NCI-H1436 treated with DMSO at 0.1 percent for 48 hours (cell line): ENCODE measurements around the gene PROSER3.
A peak's percentile ranks its signal among the peaks of the same experiment; 100 is the strongest.

Experiments
- DNase-seq: peaks from one replicate; lab custom pipeline; 2025; lab: John Stamatoyannopoulos, UW

The PROSER3 gene

DNA sequence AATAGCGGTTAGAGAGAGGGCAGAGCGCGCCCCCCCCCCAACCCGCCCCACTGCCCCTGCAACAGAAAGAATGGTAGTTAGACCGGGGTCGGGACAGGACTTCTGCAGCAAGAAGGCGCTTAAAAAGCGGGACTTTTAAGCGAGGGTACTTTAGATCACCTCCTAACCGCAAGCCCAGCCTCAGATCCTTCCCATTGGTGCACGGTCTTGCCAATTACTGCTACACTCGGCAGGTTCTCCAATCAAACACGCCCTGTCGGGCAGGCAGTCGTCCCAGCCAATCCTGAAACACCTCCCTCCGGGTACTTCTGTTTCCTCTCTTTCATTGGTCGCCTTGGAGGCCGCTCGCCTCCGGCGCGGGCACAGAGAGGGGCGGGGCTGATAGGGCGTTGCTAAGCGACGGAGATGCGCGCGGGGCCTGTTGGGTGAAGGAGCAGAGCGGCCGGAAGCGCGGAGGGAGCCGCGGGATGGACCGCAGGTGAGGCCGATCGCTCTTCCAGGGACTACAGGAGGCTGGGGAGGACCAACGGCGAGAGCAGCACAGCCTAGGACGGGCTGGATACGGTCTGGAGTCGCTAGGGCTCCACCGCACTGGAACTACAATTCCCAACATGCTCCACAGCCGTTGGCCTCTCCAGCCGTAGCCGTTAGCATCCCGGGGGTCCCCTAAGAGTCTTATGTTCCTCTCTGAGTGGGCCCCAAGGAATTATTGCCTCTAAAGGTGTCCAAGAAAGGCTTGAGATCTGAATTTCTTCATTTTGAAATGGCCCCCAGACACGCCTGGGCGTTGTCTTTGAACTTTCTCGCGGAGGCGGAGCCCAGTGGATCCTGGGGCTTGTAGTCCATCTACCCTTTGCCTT, at the start of gene PROSER3:
PROSER3 (plus strand) TSS at position 428 of the 860 bp plus-strand sequence; CDS start at position 468, 40 bp downstream.
- peak; percentile 98 for DNase-seq

DNA sequence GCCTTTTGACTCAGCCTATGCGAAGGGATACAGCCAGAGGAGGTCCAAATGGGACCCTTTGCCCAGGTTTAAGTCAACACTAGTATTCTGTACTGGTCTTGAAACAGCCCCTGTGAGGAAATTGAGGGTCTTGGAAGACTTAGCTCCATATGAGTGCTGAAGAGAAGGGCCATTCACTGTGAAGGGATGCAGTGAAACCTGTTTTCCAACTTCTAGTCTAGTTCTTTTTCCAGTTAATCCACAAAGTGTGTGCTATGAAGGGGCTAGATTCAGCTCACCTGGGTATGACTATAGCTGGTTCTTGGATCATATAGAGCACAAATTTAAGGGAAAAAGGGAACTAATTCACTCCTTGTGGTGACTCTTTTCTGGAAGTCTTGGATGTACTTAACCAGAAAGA, 49.6 kb upstream of the PROSER3 start:
- no peak for DNase-seq

DNA sequence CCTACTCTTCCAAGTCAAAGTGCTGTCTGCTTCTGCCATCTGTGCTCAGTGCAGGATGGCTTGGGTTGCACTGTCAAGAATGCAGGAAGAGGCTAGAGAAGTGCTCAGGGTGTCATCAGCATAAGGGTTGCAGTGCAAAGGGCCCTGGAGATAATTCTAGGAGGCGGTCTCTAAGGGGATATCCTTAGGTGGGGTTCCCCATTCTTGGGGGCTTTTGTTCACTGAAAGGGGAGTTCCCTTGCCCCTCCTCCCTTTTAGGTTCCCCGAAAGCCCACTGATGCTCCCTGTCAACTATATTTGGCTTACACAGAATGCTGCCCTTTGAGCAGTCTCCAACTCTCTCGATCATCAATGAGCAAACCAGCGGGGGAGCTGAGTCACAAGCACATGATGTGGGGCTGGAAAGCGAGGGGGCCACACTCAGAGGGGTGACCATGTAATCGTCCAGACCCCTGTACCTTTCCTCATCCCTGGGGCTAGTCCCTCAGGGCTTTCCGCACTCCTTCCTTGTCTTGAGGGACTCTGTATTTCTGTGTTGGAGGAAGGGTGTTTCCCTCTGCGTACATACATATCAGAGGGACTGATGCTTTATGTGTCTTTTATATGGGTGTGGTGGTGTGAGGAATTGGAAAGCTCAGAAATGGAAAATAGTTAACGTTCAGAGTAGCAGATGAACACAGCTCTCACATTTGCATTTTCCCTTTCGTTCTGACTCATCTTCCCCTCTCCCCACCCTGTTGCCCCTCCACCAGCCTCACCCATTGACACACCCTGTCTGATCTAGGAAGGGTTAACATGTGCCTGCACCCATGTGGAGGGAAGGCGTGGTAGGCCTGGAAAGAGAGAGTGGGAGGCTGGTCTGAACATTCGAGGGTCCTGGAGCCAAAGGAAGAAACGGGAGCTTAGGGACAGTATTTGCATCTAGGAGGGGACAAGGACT, 46.9 kb upstream of the PROSER3 start:
- no peak for DNase-seq

DNA sequence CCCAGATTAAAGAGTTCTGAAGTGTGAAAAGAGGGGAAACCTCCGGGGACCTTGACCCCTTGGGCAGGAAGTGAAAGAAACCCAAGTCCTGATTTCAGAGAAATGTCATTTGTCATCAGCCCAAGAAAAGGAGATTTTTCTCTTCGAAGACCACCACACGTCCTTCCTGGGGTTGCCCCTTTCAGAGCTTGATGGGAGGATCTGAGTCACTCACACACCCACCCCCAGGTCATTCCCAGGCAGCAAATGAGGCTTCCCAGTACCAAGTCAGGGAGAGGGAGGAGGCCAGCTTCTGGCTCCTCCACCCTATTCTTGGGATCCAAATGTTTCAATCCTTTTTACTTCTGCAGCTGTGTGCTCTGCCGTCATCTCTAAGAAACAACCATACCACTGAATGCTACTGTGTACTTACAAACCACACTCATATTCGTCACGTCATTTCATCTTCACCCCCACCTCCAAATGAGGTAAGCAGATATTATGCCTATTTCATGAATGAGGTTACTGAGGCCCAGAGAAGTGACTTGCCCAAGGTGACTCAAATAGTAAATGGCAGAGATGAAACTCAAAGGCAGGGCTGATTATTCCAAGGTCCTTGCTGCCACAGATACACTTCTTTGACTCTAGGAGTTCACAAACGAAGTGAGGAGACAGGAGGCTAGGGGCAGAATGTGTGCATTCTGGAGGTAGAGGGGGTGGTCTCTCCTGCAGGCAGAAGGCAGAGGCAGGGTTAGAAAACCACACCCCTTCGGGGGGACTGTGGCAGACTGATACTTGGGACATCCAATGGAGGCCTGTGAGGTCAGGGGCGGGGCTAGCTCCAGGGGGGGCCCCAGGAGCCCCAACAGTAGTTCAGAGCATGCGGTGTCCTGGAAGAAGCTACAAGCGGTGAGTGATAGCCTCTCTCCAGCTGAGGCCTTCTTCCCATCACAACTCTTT, 45.1 kb upstream of the PROSER3 start:
- DNase-seq, result no peak

DNA sequence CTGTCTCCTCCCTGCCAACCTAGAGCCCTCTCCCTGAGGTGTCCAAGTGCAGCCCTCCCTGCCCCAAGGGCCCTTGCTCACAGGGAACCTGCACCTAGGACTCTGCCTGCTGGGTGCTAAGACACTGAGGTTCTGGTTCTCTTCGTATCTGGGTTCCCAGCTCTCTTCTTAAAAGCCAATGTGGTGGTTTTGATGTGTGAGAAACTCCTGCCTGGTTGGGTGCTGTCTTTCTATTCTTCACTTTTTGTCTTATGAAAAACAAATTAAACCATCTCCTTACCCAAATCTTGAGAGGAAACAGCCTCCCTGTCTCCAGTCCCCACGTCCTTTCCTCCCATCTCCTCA, 44.5 kb upstream of the PROSER3 start:
- DNase-seq, result no peak

DNA sequence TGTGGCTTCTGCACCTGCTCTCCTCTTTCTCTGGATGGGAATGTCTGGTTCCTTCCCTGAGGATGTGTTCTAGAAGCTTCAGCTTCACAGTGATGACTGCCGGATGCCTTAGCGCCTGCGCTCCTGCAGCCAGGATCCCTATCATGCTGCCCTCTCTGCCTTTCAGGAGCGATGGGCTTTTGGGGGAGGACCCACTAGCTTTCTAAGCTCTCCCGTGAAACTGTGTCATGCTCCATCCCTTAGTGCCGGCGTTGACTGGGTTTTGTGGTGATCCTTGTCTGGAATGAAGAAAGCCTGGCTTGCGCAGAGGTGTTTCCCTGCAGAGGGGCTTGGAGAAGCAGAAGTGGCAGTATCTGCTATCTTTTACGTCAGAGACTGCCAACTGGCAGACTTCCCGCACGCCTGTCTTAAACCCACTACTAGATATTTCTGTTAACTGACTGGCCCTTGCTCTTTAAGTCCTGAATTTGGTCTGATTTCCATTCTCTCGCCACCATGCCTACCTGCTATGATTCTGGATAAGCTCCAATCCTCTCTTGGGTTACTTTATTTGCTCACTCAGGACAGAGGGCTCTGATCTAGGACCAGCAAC, 44.0 kb upstream of the PROSER3 start:
- no peak for DNase-seq

DNA sequence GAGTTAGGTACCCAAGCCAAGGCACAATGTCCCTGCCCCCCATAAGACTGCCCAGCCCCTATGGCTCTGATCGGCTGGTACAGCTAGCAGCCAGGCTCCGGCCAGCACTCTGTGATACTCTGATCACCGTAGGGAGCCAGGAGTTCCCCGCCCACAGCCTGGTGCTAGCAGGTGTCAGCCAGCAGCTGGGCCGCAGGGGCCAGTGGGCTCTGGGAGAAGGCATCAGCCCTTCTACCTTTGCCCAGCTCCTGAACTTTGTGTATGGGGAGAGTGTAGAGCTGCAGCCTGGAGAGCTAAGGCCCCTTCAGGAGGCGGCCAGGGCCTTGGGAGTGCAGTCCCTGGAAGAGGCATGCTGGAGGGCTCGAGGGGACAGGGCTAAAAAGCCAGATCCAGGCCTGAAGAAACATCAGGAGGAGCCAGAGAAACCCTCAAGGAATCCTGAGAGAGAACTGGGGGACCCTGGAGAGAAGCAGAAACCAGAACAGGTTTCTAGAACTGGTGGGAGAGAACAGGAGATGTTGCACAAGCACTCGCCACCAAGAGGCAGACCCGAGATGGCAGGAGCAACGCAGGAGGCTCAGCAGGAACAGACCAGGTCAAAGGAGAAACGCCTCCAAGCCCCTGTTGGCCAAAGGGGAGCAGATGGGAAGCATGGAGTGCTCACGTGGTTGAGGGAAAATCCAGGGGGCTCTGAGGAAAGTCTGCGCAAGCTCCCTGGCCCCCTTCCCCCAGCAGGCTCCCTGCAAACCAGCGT, 43.2 kb upstream of the PROSER3 start:
- DNase-seq, result no peak

DNA sequence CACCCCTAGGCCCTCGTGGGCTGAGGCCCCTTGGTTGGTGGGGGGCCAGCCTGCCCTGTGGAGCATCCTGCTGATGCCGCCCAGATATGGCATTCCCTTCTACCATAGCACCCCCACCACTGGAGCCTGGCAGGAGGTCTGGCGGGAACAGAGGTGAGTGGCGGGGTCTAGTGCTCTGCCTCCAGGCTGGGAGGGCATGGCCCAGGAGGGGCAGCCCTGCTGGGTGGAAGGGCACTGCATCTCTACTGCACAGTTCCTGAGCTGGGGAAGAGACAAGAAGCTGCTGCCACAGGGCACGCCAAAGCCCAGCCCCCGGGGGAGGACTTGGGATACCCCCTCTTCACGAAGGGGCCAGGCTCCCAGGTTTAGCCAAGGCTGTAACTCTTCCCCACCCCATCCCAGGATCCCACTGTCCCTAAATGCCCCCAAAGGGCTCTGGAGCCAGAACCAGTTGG, 42.6 kb upstream of the PROSER3 start:
- DNase-seq, result no peak

DNA sequence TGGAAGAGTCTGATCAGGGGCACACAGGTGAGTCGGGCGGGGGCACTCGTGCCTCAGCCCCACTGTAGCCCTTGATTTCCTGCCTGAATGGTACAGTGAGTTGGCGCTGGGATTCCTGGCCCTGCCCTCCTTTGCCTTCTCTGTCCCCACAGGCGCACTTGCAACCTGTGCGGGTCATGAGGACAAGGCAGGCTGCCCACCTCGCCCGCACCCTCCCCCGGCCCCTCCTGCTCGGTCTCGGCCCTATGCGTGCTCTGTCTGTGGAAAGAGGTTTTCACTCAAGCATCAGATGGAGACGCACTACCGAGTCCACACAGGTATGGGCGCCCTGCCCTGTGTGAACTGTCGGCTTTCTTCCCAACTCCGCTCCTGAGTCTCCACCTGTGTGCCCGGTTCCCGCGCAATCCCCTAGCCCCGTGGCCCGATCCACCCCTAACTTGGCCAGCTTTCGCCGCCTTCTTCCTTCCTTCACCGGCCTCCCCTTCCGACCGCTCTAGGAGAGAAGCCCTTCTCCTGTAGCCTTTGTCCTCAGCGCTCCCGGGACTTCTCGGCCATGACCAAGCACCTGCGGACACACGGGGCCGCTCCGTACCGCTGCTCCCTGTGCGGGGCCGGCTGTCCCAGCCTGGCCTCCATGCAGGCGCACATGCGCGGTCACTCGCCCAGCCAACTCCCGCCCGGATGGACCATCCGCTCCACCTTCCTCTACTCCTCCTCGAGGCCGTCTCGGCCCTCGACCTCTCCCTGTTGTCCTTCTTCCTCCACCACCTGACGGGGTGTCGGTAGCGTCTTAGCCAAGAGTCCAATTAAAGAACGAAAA, 41.8 kb upstream of the PROSER3 start:
- DNase-seq, result no peak

DNA sequence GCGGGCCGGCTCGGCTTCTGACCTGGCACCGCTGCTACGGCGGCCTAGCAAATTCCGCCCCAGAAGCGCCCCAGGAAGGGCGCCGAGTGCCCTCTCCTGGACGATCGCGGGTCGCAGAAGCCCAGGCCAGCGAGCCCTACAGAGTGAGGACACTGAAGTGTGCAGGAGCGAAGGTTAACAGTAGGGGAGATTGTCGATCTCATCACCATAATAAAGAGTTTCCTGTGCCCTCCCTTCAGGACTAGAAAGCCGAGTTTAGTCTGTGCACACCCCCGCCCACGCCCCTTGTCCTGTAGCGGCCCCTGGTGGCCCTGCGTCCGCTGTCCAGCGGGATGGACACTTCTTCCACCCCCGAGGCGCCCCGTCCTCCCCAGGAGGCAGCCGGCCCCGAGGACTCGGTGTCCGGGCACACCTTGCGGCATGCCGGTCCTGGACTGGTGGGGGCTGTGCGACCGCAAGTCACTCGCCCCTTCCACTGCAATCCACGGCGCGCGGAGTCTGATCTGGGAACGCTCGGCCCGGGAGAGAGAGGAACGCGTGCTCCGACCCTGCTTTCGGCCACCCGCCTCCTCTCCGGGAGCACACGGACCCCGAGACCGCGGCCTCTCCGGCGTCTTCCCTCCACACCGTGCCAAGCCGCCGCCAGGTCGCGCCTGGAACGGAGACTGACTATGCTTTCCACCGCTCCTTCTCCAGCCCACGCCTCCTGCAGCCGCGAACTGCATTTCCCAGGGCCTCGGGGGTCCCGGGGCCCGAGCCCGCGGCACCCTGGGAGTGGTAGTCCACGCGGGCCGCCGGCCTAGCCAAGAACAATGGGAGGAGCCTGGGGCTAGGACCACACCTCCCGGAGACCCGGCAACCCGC, 40.9 kb upstream of the PROSER3 start:
- DNase-seq, result peak; percentile 70

DNA sequence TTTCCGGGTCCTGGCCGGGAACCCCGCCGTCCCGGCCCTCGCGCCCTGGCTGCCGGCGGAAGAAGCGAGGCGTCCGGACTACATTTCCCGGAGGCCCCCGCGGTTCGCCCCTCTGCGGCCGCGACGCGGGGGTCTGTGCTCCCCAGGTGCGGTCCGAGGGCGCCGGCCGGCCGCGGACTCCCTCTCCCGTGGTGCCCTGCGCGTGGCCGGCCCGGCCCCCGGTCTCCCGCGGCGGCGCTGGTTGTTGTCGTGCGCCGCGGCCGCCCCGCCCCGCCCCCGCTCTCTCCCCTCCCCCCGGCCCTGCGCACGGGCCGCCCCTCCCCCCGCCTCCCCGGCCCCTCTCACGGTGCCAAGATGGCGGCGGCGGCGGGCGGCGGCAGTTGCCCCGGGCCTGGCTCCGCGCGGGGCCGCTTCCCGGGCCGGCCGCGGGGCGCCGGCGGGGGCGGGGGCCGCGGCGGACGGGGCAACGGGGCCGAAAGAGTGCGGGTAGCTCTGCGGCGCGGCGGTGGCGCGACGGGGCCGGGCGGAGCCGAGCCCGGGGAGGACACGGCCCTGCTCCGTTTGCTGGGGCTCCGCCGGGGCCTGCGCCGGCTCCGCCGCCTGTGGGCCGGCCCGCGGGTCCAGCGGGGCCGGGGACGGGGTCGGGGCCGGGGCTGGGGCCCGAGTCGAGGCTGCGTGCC, 40.2 kb upstream of the PROSER3 start, which contains the start of gene KMT2B:
KMT2B (plus strand) TSS at position 339 of the 680 bp plus-strand sequence; CDS start at position 355, 16 bp downstream.
- DNase-seq, result no peak

DNA sequence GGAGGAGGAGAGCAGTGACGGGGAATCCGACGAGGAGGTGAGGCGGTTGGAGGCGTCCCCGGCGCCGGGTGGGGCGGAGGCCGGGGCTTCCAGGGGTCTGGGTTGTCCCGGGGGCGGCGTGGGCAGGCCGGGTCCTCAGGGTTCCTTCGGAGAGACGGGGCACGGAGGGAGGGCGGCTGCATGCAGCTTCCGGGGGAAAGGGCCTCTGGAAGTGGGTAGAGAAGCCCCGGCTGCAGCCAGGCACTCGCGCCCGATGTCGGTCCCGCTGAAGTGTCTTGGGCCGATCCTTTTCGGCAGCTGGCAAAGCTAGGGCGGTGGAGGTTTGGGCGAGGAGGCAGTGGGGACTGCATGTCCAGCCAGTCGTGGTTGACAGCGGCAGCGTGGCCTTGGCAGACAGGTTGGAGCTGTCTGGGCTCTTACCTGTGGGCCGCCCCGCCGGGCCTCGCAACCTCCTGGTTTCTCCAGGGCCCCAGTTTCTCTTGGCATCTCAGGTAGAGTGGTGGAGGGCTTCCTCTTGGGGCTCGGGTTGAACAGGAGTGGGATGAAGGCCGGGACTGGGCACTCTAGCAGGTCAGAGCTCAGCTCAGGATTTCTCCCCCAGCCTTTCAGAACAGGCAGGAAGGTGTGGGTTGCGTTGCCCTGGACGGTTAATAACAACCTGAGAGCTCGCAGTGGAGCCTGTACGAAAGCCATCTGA, 39.5 kb upstream of the PROSER3 start:
- no peak for DNase-seq

DNA sequence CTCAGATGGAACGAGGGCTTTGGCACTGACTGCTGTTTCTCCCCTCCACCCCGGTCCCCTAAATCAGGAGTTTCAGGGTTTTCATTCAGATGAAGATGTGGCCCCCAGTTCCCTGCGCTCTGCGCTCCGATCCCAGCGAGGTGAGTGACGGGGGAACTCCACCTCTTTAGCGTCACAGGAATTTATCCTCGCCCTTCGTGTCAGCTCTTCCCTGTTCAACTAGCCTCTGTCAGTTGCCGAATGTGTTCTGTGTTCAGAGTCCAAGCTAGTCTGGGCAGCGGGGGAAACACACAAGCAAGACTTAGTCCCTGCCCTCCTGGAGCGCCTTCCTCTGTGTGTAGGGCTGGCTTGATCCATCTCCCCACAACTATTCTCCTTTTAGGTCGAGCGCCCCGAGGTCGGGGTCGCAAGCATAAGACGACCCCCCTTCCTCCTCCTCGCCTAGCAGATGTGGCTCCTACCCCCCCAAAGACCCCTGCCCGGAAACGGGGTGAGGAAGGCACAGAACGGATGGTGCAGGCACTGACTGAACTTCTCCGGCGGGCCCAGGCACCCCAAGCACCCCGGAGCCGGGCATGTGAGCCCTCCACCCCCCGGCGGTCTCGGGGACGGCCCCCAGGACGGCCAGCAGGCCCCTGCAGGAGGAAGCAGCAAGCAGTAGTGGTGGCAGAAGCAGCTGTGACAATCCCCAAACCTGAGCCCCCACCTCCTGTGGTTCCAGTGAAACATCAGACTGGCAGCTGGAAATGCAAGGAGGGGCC, 38.4 kb upstream of the PROSER3 start:
- no peak for DNase-seq

DNA sequence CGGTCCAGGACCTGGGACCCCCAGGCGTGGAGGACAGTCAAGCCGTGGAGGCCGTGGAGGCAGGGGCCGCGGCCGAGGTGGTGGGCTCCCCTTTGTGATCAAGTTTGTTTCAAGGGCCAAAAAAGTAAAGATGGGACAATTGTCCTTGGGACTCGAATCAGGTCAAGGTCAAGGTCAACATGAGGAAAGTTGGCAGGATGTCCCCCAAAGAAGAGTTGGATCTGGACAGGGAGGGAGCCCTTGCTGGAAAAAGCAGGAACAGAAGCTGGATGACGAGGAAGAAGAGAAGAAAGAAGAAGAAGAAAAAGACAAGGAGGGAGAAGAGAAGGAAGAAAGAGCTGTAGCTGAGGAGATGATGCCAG, 37.8 kb upstream of the PROSER3 start:
- DNase-seq, result no peak

DNA sequence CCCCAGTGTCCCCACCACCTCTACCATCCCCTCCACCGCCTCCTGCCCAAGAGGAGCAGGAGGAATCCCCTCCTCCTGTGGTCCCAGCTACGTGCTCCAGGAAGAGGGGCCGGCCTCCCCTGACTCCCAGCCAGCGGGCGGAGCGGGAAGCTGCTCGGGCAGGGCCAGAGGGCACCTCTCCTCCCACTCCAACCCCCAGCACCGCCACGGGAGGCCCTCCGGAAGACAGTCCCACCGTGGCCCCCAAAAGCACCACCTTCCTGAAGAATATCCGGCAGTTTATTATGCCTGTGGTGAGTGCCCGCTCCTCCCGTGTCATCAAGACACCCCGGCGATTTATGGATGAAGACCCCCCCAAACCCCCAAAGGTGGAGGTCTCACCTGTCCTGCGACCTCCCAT, 37.3 kb upstream of the PROSER3 start:
- no peak for DNase-seq

DNA sequence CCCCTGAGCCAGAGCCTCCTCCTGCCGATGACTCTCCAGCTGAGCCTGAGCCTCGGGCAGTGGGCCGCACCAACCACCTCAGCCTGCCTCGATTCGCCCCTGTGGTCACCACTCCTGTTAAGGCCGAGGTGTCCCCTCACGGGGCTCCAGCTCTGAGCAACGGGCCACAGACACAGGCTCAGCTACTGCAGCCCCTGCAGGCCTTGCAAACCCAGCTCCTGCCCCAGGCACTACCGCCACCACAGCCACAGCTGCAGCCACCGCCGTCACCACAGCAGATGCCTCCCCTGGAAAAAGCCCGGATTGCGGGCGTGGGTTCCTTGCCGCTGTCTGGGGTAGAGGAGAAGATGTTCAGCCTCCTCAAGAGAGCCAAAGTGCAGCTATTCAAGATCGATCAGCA, 36.6 kb upstream of the PROSER3 start:
- no peak for DNase-seq

DNA sequence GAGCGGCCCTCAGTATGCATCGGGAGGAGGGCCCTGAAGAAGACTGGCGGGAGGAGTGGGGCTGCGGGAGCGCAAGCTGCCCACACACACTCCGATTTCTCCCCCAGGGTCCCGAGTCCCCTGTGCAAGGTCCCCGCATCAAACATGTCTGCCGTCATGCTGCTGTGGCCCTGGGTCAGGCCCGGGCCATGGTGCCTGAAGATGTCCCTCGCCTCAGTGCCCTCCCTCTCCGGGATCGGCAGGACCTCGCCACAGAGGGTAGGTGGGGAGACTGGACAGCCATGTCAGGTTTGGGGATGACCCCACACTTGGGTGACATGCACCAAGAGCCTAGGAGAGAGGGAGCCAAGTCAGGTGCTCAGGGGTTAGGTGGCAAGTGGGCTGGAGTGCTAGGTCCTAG, 35.5 kb upstream of the PROSER3 start:
- DNase-seq, result no peak
